KG1 (cell line): ENCODE results near the gene ACYP1.
"Not testable (repeated sequence)": the region's sequence is repeated elsewhere in the genome, so short reads cannot be mapped to it uniquely, and the experiment has no call there.

Source experiments
- DNase-seq: peaks from one replicate; lab custom pipeline; 2025; lab: John Stamatoyannopoulos, UW

The ACYP1 gene

DNA sequence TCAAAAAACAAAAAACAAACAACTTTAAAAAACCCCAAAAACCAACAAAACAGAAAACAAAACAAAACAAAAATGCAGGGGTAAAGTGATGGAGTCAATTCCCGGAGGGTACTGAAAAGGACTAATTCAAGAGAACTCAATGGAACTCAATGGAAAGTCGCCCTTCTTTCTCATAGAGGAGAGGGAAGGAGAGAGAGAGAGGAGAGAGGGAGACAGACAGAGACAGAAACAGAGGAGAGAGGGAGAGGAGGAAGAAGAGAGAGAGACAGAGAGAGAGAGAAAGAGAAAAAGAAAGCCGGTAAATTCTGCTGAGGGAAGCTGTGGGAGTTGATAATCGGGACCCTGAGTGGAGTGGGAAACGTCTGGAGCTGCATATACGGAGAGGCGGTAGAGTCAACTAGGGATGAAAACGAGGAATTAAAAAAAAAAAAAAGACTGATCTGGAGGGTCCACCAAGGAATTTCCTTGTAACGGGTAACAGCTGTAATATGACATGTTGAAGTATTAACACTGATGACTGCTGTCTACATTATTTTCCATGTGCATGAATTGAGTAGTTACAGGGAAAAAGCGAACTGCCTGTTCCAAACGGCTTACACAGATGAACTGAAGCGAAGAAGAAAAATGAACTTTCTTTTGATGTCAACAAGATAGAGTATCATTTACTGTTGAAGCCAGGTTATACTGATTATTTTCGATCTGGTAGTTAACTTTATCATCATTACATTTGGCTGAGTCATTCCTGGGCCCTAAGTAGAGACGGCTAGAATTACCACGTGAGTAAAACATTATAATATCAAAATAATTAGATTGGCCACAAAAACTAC lies 4.7 kb upstream of the ACYP1 start:
- DNase-seq: no peak

DNA sequence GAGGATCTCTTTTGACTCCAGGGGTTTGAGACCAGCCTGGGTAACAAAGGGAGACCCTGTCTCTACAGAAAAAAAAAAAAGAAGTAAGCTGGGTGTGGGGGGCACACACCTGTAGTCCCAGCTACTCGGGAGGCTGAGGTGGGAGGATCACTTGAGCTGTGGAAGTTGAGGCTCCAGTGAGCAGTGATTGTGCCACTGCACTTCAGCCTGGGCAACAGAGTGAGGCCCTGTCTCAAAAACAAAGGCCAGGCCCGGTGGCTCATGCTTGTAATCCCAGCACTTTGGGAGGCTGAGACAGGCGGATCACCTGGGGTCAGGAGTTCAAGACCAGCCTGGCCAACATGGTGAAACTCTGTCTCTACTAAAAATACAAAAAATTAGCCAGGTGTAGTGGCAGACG lies 3.9 kb upstream of the ACYP1 start:
- DNase-seq: not testable (repeated sequence)

DNA sequence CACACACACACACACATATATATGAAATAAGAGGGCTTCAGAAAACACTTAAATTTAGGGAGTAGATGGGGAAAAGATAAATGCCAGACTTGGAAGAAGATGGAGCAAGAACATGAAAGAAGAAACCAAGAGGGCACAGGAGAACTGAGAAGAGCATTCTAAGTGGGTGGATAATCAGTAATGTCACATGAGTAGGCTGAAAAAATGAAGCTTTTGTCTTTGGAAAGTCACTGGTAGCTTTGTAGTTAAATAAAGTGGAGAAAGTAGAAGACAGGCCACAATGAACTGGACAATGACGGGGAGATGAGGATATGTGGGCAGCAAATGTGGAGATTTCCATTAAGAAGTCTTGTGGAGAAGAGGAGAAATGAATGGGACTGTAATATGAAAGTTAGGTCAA lies 3.4 kb upstream of the ACYP1 start:
- DNase-seq: no peak

DNA sequence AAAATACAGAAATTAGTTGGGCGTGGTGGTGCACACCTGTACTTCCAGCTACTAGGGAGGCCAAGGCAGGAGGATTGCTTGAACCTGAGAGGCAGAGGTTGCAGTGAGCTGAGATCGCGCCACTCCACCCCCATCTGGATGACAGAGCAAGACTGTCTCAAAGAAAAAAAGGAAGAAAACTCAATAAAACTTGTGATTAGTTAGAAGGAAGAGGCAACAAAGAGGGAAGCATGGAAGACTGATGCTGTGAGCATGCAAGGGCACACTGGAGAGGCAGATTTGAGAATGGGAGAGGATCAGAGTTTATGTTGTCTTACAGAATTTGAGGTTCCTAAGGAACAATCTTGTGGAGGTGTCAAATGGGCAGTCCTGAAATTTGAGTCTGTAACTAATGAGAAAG lies 2.9 kb upstream of the ACYP1 start:
- DNase-seq: no peak

DNA sequence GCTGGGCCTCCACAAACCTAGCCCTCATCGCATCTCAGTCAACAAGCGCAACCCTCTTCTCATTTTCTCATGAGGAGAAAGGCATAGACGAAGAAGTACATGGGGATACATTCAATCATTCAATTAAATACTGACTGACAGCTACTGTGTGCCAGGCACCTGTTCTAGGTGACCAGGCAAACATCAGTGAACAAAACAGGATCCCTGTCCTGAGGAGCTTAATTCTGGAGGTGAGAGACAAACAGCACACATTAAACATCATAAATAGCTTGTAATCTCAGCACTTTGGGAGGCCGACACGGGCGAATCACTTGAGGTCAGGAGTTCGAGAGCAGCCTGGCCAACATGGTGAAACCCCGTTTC lies 362 bp upstream of the ACYP1 start:
- no peak for DNase-seq

DNA sequence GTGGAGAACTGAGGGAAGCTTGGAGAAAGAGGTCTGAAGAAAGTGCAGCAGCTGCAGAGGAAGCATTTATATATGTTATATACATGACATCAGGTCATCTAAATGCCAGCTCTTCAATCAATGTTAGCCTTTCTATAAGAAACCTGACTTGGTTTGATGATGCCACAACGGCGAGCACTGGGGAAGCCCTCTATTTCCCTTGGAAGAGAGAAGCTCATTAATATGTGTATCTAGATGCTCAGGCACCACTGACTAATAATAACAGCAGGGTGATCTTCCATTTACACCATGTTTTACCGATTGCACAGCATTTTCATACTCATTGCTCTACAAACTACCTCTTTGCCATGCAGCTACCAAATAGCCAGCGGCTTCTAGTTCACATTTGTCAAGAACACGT lies 811 bp downstream of the ACYP1 start:
- no peak for DNase-seq

DNA sequence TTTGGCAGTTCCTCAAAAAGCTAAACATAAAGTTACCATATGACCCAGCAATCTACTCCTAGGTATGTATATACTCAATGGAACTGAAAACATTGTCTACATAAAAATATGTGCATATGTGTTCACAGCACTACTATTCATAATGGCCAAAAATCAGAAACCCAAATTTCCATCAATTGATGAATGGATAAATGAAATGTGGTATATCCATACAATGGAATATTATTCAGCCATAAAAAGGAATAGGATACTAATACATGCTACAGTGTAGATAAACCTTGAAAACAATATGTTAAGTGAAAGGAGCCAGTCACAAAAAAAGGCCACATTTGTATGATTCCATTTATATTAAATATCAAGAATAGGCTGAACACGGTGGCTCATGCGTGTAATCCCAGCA lies 3.4 kb downstream of the ACYP1 start:
- DNase-seq: no peak

DNA sequence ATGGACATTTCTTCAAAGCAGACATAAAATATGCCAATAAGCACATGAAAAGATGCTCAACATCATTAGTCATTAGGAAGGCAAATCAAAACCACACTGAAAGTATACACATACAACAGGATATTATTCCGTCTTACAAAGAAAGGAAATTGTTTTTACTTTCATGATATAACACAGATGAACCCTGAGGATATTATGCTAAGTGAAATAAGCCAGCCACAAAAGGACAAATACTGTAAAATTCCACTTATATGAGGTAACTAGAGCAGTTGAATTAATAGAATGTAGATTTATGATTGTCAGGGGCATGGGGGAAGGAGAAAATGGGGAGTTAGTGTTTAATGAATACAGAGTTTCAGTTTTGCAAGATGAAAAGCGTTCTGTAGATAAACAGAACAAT lies 4.2 kb downstream of the ACYP1 start:
- no peak for DNase-seq

DNA sequence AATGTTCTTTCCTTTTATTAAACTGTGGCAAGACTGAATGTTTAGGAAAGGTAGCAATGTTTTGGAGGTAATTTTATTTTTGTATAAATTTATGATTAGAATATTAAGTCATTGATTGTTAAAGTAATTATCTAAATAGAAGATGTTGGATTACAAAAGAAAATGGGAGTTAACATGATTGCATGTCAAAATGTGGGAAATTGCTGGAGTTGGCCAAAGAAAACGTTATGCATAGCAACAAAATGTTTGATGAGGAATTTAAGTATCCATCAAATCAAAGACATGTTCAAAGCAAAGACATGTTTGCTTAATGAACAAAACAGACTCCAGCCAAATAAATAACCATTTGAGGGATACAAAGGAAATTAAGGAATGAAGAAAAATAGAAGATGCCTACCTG lies 9.4 kb downstream of the ACYP1 start:
- no peak for DNase-seq

DNA sequence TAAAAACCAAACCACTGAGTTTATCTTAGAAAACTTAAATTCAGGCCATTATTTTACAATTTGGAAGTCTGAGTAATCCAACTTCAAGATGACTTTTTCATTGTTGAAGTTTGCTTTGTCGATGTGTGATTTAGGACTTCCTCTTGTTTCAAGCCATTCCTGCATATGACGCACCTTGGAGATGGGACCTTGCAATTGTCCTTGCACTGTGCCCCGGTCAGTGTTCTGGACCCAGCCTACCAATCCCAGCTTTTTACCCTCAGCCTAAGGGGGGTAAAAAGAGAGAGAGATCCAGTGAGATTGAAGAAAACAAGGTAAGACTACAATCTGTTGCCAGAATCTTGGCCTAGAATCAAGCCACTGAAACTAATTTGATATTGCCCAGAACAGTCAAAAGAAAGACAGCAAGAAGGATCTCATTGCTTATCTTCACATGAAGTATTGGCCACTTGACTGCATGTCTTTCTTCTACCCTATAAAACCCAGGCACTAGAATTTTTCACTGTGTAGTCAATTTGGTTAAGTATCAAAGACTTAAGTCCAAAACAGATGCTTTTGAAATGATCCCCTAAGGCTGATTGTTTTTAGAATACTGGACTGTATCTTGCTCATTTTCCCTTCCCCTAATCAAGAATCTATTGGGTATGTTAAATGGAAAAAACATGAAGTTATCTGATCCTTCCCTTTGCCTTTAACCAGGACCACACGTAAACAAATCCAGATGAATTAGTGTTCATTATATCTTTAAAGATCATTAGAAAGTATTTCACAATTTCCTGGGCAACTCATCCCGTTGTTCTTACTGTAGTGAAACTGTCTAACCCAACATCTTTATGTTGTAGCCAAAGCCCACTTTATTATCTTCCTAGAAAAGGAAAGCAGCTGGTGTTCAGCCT lies 10.2 kb downstream of the ACYP1 start:
- DNase-seq: no peak

DNA sequence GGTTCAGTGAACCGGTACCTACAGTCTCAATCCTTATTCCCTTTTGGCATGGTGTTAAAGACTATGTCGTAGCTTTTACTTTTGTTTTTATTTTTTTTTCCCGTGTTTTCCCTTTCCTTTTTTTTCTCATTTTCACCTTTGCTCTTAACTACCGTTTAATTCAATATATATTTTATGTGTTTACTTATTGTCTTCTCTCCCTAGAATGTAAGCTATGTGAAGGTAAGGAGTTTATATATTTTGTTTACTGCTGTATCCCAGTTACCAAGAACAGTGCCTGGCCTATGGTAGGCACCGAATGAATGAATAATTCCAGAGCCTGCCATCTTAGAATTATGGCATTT lies 12.3 kb downstream of the ACYP1 start:
- no peak for DNase-seq

DNA sequence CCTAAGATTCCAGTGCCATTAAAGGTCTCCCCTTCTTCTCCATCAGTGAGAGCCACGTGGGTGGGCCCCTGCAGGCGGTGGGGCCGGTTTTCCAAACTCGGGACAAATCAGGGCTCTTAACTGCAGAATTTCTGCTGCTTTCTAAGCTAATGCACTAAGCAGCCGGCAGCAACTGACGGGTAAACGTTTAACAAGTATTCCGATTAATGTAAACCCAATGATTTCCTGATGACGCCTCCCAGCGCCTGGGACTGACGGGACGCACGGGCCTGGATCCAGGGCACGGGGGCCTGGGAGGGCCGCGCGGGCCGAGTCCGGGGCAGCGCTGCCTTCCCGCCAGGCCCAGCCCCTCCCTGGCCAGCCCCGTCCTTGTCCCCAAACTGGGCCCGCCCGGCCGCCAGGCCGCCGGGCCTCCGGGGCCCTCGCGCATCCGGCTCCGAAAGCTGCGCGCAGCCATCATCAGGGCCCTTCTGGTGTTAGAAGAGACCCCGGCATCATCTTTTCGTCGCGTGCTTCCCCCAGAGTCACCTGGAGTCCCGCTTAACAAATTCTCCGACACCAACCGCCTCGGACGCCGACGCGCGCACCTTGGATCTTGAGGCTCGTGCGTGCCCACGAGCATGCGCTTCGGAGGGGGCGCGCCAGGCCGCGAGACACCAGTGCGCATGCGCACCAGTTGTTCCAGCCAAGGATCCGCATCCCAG lies 12.8 kb downstream of the ACYP1 start, which contains the start of gene MLH3:
Gene MLH3, minus strand, starts transcription at position 616 of the 704 bp plus-strand sequence. CDS start 1,812 bp downstream, outside the sequence.
- peak; percentile 56 for DNase-seq

DNA sequence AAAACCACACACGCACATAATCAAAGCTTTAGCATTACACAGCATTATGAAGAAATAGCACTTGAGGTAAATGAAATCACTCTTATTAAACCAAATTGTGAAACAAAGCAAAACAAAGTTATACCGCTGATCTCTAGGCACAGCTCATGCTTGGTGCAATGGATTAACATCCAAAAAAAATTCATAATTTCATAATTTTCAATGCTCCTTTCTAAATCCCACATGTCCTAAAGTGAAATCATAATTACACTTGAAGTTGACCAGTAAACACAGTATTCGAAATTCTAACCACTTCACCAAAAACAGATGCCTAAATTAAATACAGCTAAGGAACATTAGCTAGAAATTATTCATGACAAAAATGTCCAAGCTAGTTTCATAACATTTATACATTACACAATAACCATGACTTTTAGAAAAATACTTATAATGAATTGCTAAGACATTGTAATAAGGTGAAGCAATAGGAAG lies 14.1 kb downstream of the ACYP1 start:
- no peak for DNase-seq

DNA sequence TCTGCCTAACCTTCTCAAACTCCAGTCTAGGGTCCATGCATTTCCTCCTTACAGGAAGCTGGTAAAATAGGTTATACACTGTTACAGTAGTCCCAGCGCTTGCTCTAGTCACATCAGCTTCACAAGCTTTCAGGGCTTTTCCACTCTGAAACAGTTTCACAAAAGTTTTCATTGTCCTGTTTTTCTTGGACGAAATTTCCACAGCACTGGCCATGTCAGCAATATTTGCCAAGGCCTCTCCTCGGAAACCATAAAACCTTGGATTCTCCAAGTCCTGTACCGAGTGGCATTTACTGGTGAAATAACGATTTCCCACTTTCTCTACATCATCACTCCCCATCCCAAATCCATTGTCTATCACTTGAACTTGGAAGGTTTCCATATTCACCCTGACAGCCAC lies 14.7 kb downstream of the ACYP1 start:
- DNase-seq: no peak

DNA sequence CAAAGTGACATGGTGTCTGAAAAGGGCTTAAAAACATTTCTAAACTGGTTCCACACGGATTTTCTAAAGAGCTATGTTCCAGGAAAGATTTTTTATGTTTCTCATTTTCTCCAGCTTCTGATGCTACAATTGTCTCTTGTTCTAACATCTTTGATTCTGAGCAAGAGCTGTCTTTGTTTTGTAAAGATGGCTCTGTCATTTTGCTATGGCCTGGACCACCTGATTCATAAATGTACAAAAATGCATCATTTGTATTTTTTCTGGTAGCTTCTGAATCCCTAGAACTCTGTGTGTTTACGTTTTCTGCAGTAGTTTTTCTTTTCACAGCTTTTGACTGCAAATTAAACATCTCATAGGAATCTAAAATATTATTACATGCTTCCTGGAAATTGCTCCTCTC lies 15.7 kb downstream of the ACYP1 start:
- DNase-seq: no peak

DNA sequence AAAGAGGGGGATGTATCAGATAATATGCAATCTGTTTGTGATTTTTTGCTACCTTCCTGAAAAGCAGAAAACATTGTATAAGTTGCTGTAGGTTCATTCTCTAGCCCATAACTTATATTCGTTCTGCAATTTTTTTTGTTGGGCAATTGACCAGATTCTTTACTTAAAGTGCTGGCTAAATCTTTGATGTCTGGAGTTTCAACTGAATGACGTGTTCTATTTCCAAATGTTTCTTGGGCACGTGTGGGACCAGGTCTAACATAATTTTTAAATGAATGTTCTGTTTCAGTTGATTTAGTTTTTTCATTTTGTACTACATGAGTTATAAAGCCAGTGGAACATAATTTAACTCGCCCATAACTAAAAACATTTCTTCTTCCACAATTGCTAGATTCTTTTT lies 16.3 kb downstream of the ACYP1 start:
- no peak for DNase-seq

DNA sequence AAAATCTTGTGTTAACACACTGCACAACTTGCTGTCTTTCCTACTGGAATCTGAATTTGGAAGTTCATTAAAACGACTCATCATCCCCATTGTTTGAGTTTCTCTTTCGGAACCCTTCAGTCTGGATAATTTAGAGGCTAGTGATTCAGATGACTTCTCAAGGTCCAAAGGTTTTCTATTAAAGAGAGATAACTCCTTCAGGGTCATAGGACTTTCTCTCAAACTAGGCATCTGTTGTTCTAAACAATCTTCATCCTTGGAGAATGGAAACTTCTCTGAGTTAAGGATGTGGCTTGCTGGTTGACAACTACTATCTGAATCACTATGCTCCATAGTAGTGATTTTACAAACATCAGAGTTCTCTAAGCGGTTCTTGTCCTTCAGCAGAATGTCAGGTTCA lies 16.9 kb downstream of the ACYP1 start:
- DNase-seq: no peak

DNA sequence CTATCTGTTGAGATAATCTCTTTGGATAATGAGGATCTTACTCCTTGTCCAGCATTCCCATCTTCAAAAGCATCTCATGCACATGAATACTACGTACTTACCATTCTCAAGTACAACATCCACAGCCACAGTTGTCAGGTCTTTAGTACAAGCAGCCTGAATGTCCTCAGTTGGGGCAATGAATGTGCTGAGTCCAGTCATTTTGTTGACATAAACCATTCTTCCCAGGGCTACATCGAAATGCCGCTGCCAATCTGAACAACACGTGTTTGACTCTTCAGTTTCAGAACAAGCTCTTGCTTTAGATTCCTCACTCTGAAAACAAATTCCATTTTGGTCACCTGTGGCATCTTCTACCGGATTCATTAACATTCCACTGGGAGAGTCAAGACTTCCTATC lies 17.5 kb downstream of the ACYP1 start:
- DNase-seq: no peak

DNA sequence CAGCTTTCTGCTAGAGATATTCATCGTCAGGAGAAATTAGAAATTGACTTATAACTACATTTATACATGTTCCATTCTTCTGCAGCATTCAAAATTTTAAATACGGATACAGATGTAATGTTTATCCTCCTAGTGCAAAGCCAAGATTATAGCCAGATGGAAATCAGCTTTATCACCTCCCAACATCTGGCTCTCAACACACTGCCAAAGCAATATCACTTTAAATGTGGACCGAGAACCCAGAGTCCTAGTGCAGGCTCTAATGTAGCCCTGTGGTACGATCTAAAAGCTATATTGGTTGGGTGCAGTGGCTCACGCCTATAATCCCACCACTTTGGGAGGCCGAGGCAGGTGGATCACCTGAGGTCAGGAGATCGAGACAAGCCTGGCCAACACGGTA lies 19.1 kb downstream of the ACYP1 start:
- DNase-seq: no peak

DNA sequence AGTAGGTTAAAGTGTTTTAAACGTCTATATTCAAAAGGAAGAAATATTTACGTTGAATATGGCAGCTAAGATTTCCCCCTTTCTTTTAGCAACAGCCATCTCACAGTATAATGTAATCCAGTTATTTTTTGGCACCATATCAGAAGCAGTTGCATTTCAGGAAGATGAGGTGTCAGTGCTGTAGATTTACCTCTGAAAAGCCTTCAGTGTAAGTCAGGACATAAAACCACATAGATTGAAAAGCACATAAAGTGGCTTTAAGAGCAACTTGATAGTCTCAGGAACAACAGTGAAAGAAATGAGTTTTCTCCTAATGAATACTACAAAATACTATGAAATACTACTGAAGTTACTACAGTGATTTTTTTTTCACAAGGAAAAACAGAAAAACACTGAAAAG lies 19.5 kb downstream of the ACYP1 start:
- DNase-seq: no peak

DNA sequence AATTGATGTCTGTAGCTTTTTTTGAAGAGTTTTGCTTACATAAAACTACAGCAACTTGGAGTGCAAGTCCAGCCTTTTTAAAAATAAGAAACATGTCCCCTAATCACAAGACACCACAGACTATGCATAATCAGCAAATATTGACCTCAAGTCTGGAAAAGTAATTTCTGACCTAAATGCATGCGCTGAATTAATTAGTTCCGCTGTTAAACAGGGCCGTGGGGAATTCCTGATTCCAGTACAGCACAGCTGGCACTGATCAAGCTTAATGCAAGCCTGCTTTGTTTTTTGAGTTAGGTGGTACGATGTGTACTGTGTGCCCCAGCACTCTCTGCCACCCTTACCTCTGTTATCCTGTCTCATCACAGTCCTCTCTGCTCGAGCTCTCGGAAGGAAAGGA lies 21.8 kb downstream of the ACYP1 start:
- no peak for DNase-seq

DNA sequence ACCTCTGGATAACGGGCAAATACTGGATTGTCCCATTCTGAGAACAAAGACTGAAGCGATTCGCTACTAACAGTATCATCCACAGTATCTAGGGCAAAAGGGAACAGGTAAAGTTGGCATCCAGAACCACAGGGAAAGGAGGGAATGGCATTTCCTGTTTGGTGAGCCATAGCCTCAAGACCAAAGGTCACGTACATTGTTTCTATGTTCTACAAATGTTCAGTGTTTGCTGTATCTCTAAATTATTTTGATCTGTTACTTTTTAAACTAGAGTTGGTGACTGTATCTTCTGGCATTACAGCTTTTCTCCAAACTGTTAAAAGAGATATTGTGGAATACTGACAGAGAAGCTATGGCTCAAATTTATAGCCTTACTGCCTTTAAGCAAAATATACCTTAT lies 22.2 kb downstream of the ACYP1 start:
- DNase-seq: no peak

DNA sequence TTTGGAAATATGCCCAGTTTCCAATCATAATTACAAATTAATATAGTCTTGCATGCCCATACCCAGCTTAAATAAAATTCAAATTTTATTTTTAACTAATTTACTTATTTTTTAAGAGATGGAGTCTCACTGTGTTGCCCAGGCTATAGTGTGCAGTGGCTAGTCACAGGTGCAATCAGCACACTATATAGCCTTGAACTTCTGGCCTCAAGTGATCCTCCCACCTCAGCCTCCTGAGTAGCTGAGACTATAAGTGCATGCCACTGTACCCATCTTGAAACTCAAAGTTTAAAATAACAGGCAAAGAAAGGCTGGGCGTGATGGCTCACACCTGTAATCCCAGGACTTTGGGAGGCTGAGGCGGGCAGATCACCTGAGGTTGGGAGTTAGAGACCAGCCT lies 22.9 kb downstream of the ACYP1 start:
- no peak for DNase-seq
